Stimulated activated CD8-positive, alpha-beta memory T cell treated with anti-CD3 and anti-CD28 coated beads, Interleukin-12 subunit alpha, Interleukin-12 subunit beta, amount 100 ng/mL, for 4 hours (primary cell): ENCODE data around the gene COL2A1.

Experiments
- DNase-seq: peaks from one replicate; pipeline ENCODE4 v3.0.0-alpha.2; 2020; ENCODE audit warnings: low read depth

The COL2A1 gene

GRCh38 chr12:48030173-48030650, 25.9 kb upstream of the COL2A1 start:
- no peak for DNase-seq

DNA sequence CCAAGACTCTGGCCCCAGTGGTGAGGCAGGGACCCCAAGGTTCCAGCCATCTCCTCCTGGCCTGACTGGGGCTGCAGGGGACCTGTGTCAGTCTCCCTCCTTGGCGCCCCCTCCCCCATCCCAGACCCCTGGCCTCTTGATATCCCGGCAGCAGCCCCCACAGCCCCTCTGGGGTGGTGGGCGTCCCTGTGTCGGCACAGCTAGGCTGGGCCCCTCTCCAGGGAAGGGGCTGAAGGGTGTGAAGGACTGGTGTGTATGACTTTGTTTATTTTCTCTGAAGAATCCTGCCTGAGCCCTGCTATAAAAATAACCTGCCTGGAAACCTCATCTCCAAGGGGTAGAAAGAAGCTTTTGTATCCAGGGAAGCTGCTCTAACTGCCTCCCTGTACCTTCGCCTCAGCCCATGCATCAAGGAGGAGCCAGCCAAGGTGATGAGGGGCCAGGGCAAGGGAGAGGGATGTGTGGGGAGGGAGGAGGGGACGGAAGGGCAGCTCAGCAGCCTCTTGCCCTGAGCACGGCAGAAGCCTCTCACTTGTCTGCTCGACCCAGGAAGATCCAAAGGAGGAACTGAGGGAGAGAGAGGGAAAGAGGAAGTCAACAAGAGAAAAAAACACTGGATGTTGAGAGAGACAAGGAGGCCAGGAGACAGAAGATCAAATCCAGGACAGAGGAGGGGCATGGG, 25.4 kb upstream of the COL2A1 start:
- DNase-seq: no peak

GRCh38 chr12:48028541-48029431, 24.5 kb upstream of the COL2A1 start:
- DNase-seq: no peak

- DNase-seq: no peak
These were observed 23.1 kb upstream of the COL2A1 start for GRCh38 chr12:48027183-48028002.

DNA sequence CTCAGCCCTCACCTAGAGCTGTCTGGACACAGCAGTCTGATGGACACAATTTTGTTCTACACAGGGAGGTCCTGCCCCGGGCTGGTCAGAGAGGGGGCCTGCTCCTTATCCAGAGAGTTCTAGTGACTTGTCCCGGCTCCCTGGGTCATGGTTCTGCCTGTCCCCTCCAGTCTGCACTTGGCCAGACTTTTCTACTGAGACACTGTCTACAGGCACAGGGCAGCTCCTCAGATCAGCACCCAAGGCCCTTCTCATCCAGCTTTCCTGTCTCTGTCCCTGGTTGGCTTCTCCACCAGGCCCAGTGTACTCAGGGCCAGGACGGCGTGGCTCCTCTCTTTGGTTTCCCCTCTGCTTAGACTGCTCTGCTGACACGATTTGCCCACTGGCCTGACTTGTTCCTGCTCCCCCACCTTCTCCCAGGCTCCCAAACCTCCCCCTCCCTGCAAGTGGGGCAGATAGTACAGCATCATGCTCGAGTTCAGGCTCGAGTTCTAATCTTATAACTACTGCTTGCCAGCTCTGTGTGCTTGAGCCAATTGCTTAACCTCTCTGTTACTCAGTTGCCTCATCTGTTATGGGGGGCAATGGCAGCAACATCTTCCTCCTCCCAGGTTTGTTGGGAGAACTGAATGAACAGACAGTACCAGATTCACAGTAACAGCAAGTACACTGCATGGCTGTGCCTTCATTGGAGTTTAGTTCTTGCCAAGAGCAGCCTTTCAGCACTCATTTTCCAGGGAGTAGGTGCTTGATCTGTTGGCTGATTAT, 22.0 kb upstream of the COL2A1 start:
- no peak for DNase-seq

DNA sequence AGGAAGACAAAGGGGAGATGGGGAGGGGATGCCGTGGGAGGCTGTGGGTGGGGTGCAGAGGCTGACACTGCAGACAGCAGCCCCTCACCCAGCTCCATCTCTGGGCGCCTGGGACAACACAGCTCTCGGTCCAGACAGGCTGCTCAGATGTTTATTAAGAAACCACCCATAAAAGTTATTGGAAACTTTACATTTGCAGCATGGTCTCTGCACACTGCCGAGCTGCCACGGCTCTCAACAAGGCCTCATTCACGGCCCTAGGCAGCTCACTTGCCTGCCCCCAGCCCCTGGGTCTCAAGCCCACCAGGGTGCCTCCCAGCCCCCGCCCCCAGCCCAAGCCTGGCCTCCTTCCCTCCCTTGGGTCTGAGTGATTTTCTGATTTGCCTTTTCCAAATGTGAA, 21.0 kb upstream of the COL2A1 start:
- no peak for DNase-seq

- no peak for DNase-seq
These were observed 20.5 kb upstream of the COL2A1 start for GRCh38 chr12:48024735-48025134.

DNA sequence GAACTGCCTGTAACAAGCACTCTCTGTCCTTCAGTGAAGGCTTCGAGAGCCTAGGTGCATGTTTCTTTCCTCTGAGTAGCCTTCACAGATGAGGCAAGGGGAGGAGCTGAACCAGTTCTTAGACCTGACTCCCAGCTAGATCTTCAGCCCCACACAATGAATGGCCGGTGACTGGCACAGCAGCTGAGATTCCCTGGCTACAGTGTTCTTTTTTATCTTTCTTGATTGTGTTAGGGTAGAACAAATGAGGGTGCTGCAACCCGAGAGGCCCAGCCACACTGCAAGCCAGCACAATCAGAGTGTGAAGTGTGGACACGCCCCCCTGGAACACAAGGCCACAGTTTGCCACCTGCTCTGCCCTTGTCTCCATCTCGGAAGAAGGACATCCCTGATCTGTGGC, 19.1 kb upstream of the COL2A1 start:
- no peak for DNase-seq

GRCh38 chr12:48022676-48023385, 18.6 kb upstream of the COL2A1 start:
- no peak for DNase-seq

GRCh38 chr12:48022180-48022521, 17.9 kb upstream of the COL2A1 start:
- no peak for DNase-seq

GRCh38 chr12:48021485-48022179, 17.4 kb upstream of the COL2A1 start:
- DNase-seq: no peak

- no peak for DNase-seq
These were observed 15.5 kb upstream of the COL2A1 start for GRCh38 chr12:48019639-48020265.

DNA sequence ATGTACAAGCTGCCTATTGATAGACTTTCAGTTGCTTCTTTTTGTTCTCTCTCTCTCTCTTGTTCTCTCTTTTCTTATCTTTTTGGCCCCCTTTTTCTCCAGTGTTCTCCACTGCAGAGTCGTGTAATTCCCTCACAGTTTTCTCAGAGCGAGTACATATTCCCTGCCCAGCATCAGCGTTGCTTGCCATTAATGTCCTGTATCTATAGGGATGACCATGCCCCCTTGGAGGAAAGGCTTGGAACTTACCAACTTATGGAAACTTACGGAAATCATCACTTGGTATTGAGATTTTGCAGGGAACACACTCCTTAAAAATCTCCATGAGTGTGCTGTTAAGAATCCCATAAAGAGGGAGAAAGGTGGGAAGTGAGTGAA, 14.3 kb upstream of the COL2A1 start:
- no peak for DNase-seq

DNA sequence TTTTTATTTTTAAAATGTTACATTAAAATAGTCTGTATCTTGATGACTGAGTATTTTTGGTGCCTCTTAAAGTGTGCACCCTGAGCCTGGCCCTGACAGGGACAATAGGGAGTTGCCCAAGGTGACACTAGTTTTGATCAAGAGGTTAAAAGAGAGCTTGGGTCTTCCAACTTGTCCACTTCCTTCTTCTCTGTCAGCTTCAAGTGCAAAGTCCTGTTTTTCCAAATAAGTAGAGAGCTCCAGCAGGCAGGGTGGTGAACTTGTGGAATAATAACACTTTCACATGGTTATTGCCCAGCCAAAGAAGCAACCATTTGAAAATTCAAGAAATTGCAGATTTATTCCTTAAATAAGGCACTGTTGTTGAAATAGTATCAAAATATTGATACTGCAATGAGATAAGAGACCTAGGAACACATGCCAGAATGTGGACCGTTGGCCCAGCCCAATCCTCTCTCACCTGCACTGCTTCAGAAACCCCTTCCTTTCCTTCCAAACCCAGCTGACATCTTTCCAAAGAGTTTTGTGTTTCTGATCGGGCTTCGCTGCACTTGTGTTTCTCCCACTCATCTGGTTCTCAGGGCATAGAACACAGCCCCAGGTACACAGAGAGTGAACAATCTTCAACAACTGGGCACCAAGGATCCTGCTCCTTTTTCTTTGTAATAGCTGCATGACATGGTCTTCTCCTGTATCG, 13.8 kb upstream of the COL2A1 start:
- DNase-seq: no peak

DNA sequence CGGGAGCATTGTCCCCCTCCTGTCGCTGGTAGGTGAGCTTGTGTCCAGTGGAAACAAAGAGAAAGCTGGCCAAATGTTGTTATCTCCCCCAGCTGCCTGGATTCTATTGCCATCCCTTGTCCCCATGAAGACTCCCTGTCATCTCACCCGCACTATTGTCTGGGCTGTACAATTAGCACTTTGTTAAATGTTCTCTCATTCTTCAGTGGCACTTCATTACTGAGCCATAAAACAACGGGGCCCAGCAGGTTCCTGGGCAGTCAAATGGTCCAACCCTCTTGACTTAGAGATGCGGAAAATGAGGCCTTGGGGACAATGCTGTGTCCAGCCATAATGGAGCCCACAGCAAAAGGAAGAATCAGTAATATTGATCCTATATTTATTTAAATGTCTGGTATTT, 13.2 kb upstream of the COL2A1 start:
- DNase-seq: no peak

- DNase-seq: no peak
These were observed 12.2 kb upstream of the COL2A1 start for GRCh38 chr12:48016373-48017020.

GRCh38 chr12:48015954-48016353, 11.7 kb upstream of the COL2A1 start:
- DNase-seq: no peak

GRCh38 chr12:48015129-48015528, 10.9 kb upstream of the COL2A1 start:
- no peak for DNase-seq

DNA sequence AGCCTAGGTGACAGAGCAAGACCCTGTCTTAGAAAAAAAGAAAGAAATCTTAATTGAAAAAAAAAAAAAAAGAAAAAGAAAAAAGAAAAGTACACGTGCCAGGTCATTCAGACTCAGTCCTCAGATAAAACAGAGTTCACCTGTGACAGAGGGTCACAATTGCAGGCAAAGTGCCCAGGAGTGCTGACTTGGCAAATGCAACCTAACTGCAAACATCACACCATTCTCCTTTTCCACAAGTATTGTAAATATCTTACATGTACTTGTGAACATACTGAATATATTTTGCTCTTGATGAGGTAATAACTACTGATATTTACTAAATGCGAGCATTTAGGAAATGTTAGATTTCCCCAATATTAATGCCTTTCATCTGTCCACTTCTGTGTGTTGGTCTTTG, 9.0 kb upstream of the COL2A1 start:
- DNase-seq: no peak
